Endothelial cell of umbilical vein (primary cell): ENCODE results near the gene TMEM139. TPM values are rescaled to one million over a fixed set of nuclear protein-coding genes. Genes with fewer than 3 reads are reported as not detected.

Source experiments
- BruUV-seq: library from RNA; stranded (reverse); fragments of 400-500 nt; replicated peaks from 2 replicates; lab custom pipeline; 2021; lab: Mats Ljungman, UMichigan
- CTCF ChIA-PET: fragments of 300-600, 350-600 bp; sonication (Branson Sonifier 250); formaldehyde crosslinking; loops from one replicate; lab custom pipeline; 2021; ENCODE audit warnings: antibody characterized with exemption, inconsistent platforms; lab: Charles Lee
- POLR2A ChIA-PET: fragments of 300-600, 350-600 bp; sonication (Branson Sonifier 250); formaldehyde crosslinking; loops from one replicate; lab custom pipeline; 2021; ENCODE audit warnings: antibody characterized with exemption, inconsistent platforms; lab: Charles Lee
- DNase-seq: peaks from one replicate; pipeline ENCODE4 v3.0.0-alpha.2; 2011; ENCODE audit warnings: low read depth, low spot score
- FAIRE-seq: peaks from 2 replicates; lab custom pipeline; 2011; peaks lifted over from hg19 to GRCh38; lab: Jason Lieb, UNC
- H2AFZ ChIP-seq: 2 replicates; pipeline ENCODE4 v1.6.0; 2012; ENCODE audit warnings: low read depth, low read length, control low read depth, inconsistent platforms
- H3K27ac ChIP-seq: 2 replicates; pipeline ENCODE4 v1.5.1; 2011; ENCODE audit warnings: low read depth, mild to moderate bottlenecking, control low read depth, low read length, moderate library complexity; ENCODE audit not compliant: insufficient read depth
- H3K27me3 ChIP-seq, 2 experiments: 2 replicates each; pipeline versions ENCODE4 v1.6.0 to v1.6.1; 2011; ENCODE audit warnings: low read length in 2 of 2, mixed read lengths in 1 of 2; ENCODE audit not compliant: control insufficient read depth in 2 of 2, insufficient read depth in 2 of 2
- H3K36me3 ChIP-seq, 2 experiments: 2 replicates in 1 of 2; 3 replicates in 1 of 2; pipeline ENCODE4 v1.5.1; 2011; ENCODE audit warnings: low read length in 2 of 2, mild to moderate bottlenecking in 1 of 2, moderate library complexity in 1 of 2; ENCODE audit not compliant: control insufficient read depth in 2 of 2, insufficient read depth in 2 of 2; ENCODE audit errors: extremely low read depth in 1 of 2
- H3K4me1 ChIP-seq: 3 replicates; pipeline ENCODE4 v1.5.1; 2011; ENCODE audit warnings: mild to moderate bottlenecking, low read length; ENCODE audit not compliant: control insufficient read depth, insufficient read depth; ENCODE audit errors: extremely low read depth
- H3K4me2 ChIP-seq: 2 replicates; pipeline ENCODE4 v1.6.1; 2011; ENCODE audit warnings: low read length, control low read depth, mixed read lengths; ENCODE audit not compliant: insufficient read depth
- H3K4me3 ChIP-seq, 3 experiments: fragments of 200-600 bp in 1 of 3; sonication (generic), shearing (Covaris generic) in 1 of 3; replicated peaks in 1 of 3; 2 replicates each; pipeline ENCODE4 v1.5.1; 2011 to 2016; ENCODE audit warnings: control low read depth in 3 of 3, low read length in 3 of 3, mild to moderate bottlenecking in 2 of 3, inconsistent platforms in 1 of 3, low read depth in 1 of 3, moderate library complexity in 1 of 3; ENCODE audit not compliant: insufficient read depth in 1 of 3
- H3K79me2 ChIP-seq: 2 replicates; pipeline ENCODE4 v1.6.0; 2012; ENCODE audit warnings: low read length, inconsistent platforms; ENCODE audit not compliant: control insufficient read depth, insufficient read depth
- H3K9ac ChIP-seq: replicated peaks from 2 replicates; pipeline ENCODE3; 2011; ENCODE audit warnings: low read length, control low read depth; ENCODE audit not compliant: insufficient read depth; ENCODE audit errors: extremely low read depth
- H3K9me1 ChIP-seq: replicated peaks from 3 replicates; pipeline ENCODE4 v1.6.0; 2011; ENCODE audit warnings: mild to moderate bottlenecking, low read length; ENCODE audit not compliant: control insufficient read depth, insufficient read depth; ENCODE audit errors: extremely low read depth
- H3K9me3 ChIP-seq: replicated peaks from 2 replicates; pipeline ENCODE4 v1.5.1; 2012; ENCODE audit warnings: low read length, inconsistent platforms; ENCODE audit not compliant: control insufficient read depth, insufficient read depth
- H4K20me1 ChIP-seq: replicated peaks from 2 replicates; pipeline ENCODE3; 2011; ENCODE audit warnings: mild to moderate bottlenecking, low read length; ENCODE audit not compliant: control insufficient read depth, insufficient read depth; ENCODE audit errors: extremely low read depth
- CTCF ChIP-seq, 2 donors: IDR thresholded peaks; 1 replicate in 1 of 2; 2 replicates in 1 of 2; pipeline ENCODE4 v1.5.1; 2011; ENCODE audit warnings: low read length in 2 of 2, mild to moderate bottlenecking in 2 of 2, moderate library complexity in 2 of 2, control low read depth in 1 of 2, inconsistent platforms in 1 of 2, low read depth in 1 of 2; ENCODE audit not compliant: insufficient read depth in 1 of 2; ENCODE audit errors: extremely low read depth in 1 of 2
- EZH2 ChIP-seq: IDR thresholded peaks from 2 replicates; pipeline ENCODE4 v1.6.1; 2012; ENCODE audit warnings: borderline replicate concordance, low read depth, mild to moderate bottlenecking, moderate library complexity, low read length, inconsistent platforms; ENCODE audit not compliant: severe bottlenecking
- FOS ChIP-seq: IDR thresholded peaks from 2 replicates; pipeline ENCODE4 v1.6.1; 2011; ENCODE audit warnings: mild to moderate bottlenecking, low read length, moderate library complexity, borderline replicate concordance; ENCODE audit not compliant: insufficient read depth
- GATA2 ChIP-seq: IDR thresholded peaks from 2 replicates; pipeline ENCODE4 v1.7.0; 2011; ENCODE audit warnings: low read depth, mild to moderate bottlenecking, moderate library complexity, mixed read lengths, low read length; ENCODE audit not compliant: insufficient read length, insufficient read depth
- JUN ChIP-seq: IDR thresholded peaks from 2 replicates; pipeline ENCODE4 v1.6.1; 2011; ENCODE audit warnings: borderline replicate concordance, low read depth; ENCODE audit not compliant: insufficient read length, insufficient read depth
- MAX ChIP-seq: IDR thresholded peaks from 2 replicates; pipeline ENCODE4 v1.6.1; 2011; ENCODE audit not compliant: insufficient read depth, insufficient read length
- MYC ChIP-seq: IDR thresholded peaks from one replicate; pipeline ENCODE4 v1.6.1; 2011; ENCODE audit warnings: mild to moderate bottlenecking, low read depth, low read length
- POLR2A ChIP-seq: IDR thresholded peaks from 2 replicates; pipeline ENCODE4 v1.6.1; 2012; ENCODE audit warnings: low read depth, mild to moderate bottlenecking, control low read depth, low read length
- POLR2AphosphoS5 ChIP-seq: IDR thresholded peaks from 2 replicates; pipeline ENCODE4 v1.6.1; 2012; ENCODE audit warnings: low read depth, mild to moderate bottlenecking, control low read depth, low read length, moderate library complexity; ENCODE audit not compliant: insufficient read depth
- dilution Hi-C: fragments of 300-500 bp; cut with MboI; formaldehyde crosslinking; loops from one replicate; pipeline ENCODE4 v1.15.0; 2019; ENCODE audit warnings: low sequenced_read_pairs; ENCODE audit not compliant: extremely low pct_ligation_motif_present
- intact Hi-C: fragments of 100-400 bp; cut with micrococcal nuclease; formaldehyde crosslinking; loops from one replicate; pipeline ENCODE4 v1.10.0; 2022
- polyA plus RNA-seq, 4 experiments: library from polyadenylated mRNA; depleted of rRNA in 3 of 4; stranded (reverse) in 3 of 4; unstranded in 1 of 4; fragments of >200 nt; gene quantifications; 2 replicates each; pipeline versions ENCODE4 v1.2.1 to v1.2.3, GENCODE V29; 2011 to 2012; ENCODE audit warnings: missing spikeins in 1 of 4
- total RNA-seq: library from RNA; stranded (reverse); gene quantifications from 2 replicates; pipeline ENCODE4 v1.2.3, GENCODE V29; 2021

The TMEM139 gene
- total and polyA plus RNA-seq, 2 donors (not counting 3 experiments of a cell fraction or from before 2014, with no cell fraction given): 0.37 TPM; not detected in 1

- intact Hi-C loops: no loop called here
- Histone ChIP-seq H3K9me1 (no peaks in the 10 kb centered on the region), H3K27me3 (no peaks in the 10 kb centered on the region), H3K4me1 (peaks cover 12% of the 10 kb centered on the region), H2AFZ (no peak overlapping the region), H3K4me3 (no peak overlapping the region), H3K9me3 (no peaks in the 10 kb centered on the region), H3K4me2 (no peak overlapping the region), H4K20me1 (no peaks in the 10 kb centered on the region), H3K36me3 (no peaks in the 10 kb centered on the region), H3K9ac (no peak overlapping the region), H3K27ac (no peak overlapping the region), H3K79me2 (peaks cover 1% of the 10 kb centered on the region)
- dilution Hi-C loops: no loop called here
- ChIA-PET CTCF (interaction anchor here (1.2 kb wide), 1 partner anchor 68 kb away, joined by 3 read pairs; no protein-coding TSS in a partner anchor), POLR2A (no interaction called here)
- FAIRE-seq (no peak), DNase-seq (no peak)
- TF ChIP-seq MAX (no peak), GATA2 (no peak), POLR2AphosphoS5 (no peak), POLR2A (no peak), CTCF (IDR thresholded peaks at IDR 0.05; ENCODE audit: extremely low read depth in 1 of 2, insufficient read depth in 1 of 2, low read depth in 1 of 2, low read length in 2 of 2) (no peak), EZH2 (no peak), JUN (no peak), MYC (no peak), FOS (no peak)
- no TSS peak for BruUV-seq
Observed at GRCh38 chr7:143283381-143283780, 1.4 kb upstream of the TMEM139 start.
